Activated CD8-positive, alpha-beta memory T cell treated with anti-CD3 and anti-CD28 coated beads for 24 hours (primary cell): ENCODE results near the gene PLIN1.
"Not testable (repeated sequence)": the region's sequence is repeated elsewhere in the genome, so short reads cannot be mapped to it uniquely, and the experiment has no call there.

Source experiments
- DNase-seq: peaks from one replicate; pipeline ENCODE4 v3.0.0-alpha.2; 2020

The PLIN1 gene

GRCh38 chr15:89679212-89679611 lies at the start of gene PLIN1:
Gene PLIN1 (minus strand): TSS chr15:89679367. CDS start chr15:89677489, 1,878 bp downstream.
- no peak for DNase-seq

DNA sequence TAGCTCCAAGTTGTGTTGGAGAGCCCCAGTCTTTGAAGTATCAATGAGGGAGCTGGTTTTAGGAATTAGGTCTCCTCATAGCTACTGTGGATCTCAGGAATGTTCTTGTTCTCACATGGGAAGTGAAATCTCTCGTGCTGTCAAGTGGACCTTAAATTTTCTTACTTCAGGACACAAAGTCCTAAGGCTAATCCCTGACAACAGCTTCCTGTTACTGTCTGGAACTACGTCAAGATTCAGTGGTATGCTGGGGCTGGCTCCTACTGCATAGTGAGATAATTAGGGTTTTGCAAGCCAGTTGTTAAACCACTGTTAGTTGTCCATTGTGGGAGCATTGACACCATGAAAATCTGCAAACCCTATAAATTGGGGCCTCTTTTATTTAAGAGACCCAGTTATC lies 49.1 kb upstream of the PLIN1 start:
- no peak for DNase-seq

- no peak for DNase-seq
Measured at GRCh38 chr15:89725064-89725463, 45.9 kb upstream of the PLIN1 start.

- DNase-seq: no peak
Measured at GRCh38 chr15:89724621-89725020, 45.5 kb upstream of the PLIN1 start.

DNA sequence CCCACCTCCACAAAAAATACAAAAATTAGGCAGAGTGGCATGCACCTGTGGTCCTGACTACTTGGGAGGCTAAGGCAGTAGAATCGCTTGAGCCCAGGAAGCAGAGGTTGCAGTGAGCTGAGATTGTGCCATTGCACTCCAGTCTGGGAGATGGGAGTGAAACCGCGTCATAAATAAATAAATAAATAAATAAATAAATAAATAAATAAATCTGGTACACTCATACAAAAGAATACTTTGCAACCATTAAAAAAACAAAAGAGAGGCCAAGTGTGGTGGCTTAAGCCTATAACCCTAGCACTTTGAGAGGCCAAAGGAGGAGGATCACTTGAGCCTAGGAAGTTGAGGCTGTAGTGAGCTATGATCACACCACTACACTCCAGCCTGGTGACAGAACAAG lies 43.9 kb upstream of the PLIN1 start:
- DNase-seq: no peak

- no peak for DNase-seq
Measured at GRCh38 chr15:89714775-89715174, 35.6 kb upstream of the PLIN1 start.

- no peak for DNase-seq
Measured at GRCh38 chr15:89707577-89707976, 28.4 kb upstream of the PLIN1 start.

- DNase-seq: no peak
Measured at GRCh38 chr15:89704411-89704810, 25.2 kb upstream of the PLIN1 start.

GRCh38 chr15:89695198-89695597 lies 16.0 kb upstream of the PLIN1 start:
- DNase-seq: no peak

- DNase-seq: no peak
Measured at GRCh38 chr15:89693696-89694095, 14.5 kb upstream of the PLIN1 start.

GRCh38 chr15:89693091-89693490 lies 13.9 kb upstream of the PLIN1 start:
- DNase-seq: no peak

- DNase-seq: peak; percentile 92
Measured at GRCh38 chr15:89690276-89691218, 11.4 kb upstream of the PLIN1 start, which contains the start of the genes PEX11A and WDR93. Gene PEX11A (minus strand): TSS chr15:89690754. CDS start chr15:89690632, 122 bp downstream. Gene WDR93 (plus strand): TSS chr15:89690811. CDS start chr15:89701747, 10,936 bp downstream.

GRCh38 chr15:89689930-89690275 lies 10.7 kb upstream of the PLIN1 start:
- DNase-seq: not testable (repeated sequence)

- DNase-seq: no peak
Measured at GRCh38 chr15:89686522-89686921, 7.4 kb upstream of the PLIN1 start.

DNA sequence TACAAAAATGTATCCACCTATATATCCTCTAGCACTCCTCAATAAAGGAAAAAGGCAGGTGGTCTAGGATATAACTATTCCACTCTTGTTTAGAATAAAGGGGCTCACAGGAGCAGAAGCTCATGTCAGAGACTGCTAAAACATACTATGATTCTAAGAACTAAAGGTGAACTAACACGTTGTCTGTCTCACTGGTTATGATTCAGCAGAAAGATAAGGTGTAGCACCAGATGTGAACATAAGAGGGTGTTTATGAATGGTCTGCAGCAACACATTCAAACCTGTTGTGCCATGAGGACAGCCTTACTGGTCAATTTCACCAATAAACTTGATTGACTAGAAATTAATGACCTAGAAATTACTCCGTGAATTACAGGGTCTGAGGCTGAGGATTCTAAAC lies 6.8 kb upstream of the PLIN1 start:
- DNase-seq: no peak

GRCh38 chr15:89681146-89681545 lies 2.0 kb upstream of the PLIN1 start:
- no peak for DNase-seq

GRCh38 chr15:89680282-89680873 lies 1.2 kb upstream of the PLIN1 start:
- no peak for DNase-seq

GRCh38 chr15:89677381-89677780 lies 1.8 kb downstream of the PLIN1 start:
- no peak for DNase-seq

- DNase-seq: no peak
Measured at GRCh38 chr15:89675606-89676005, 3.6 kb downstream of the PLIN1 start.

DNA sequence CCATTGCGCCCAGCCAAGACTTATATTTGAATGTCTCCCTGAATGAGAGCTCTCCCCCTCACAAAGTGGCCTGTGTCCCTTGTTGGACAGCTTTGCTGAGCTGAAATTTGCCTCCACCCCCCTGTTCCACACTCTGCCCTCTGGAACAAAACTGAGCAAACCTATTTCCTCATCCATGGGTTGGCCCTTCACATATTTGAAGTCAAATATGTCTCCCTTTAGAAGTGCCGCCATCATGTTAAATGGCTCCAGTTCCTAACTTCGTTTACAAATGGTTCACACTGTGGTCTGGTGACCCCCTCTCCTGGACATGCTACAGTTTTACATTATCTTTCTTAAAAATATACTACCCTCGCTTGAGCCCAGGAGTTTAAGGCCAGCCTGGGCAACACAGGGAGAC lies 4.6 kb downstream of the PLIN1 start:
- no peak for DNase-seq

DNA sequence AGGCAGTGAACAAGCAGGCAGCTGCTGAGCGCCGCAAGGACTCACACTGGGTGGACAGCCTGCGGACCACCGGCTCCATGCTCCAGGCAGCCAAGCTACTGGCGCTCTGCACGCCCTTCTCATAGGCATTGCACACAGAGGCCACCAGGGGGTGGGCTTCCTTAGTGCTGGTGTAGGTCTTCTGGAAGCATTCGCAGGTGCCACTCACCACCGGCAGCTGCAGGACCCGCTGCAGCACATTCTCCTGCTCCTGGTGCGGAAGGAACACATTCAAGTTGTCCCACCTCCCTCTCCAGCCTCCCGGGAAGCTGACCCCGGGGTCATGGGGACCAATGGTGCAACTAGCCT lies 6.0 kb downstream of the PLIN1 start:
- DNase-seq: no peak

DNA sequence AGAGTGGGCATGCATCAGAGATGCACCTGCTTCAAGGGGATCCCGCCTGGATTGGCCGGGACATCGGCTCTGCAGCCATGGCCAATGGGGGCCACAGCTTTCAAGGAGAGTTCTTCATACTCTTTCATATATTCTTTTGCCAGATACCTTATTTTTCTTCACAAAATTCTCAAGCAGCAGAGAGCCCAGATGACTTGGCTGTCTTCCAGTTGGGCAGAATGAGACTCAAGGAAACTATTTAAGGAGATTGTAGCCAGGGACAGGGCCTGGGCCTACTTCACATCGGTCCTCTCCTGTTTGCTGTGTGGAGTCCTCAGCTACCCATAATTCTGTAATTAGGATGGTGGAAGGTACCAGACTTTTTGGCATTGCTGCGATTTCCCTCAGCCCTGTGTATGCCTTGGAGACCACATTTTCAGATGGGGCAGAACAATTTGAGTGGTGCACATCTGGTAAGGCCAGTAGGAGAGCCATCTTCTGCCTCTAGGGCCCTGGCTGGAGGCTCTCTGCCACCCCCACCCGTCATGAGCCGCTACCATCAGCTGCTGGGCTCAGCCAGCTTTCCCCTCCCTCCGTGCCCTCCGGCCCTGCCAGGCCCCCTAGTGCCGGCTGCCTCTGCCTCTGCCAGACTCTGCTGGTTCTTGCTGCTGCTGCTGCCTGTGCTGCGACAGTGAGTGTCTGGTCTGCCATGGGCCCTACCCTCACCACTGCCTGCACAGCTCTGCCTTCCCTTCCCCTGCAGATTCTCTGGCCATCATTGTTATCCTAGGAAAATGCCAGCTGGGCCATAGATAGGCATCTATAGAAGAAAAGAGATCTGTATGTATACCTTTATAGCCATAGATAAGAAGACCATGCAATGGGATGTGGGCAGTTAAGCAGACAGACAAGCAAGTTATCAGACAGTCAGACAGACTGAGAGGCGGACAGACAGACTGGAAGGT lies 6.7 kb downstream of the PLIN1 start:
- no peak for DNase-seq

- no peak for DNase-seq
Measured at GRCh38 chr15:89671687-89672086, 7.5 kb downstream of the PLIN1 start.
